ENCODE measurements around the gene M6PR. TPM values are rescaled to one million over a fixed set of nuclear protein-coding genes. Genes with fewer than 3 reads are reported as not detected.
"Not testable (repeated sequence)": the region's sequence is repeated elsewhere in the genome, so short reads cannot be mapped to it uniquely, and the experiment has no call there.

The M6PR gene
- total RNA-seq, 1 donor from 2014 or later, result 186 TPM

- Mint-ChIP-seq H3K27ac (ENCODE audit: unreplicated experiment) (no peak overlapping the region), H3K9me3 (ENCODE audit: unreplicated experiment) (no peaks in the 10 kb centered on the region), H3K36me3 (ENCODE audit: low read depth, unreplicated experiment) (peaks cover 7% of the 10 kb centered on the region), H3K4me3 (ENCODE audit: unreplicated experiment) (no peak overlapping the region), H3K4me1 (ENCODE audit: unreplicated experiment) (peaks cover 26% of the 10 kb centered on the region), H3K27me3 (ENCODE audit: unreplicated experiment) (peaks cover 8% of the 10 kb centered on the region)
- DNase-seq (ENCODE audit: low spot score), result no peak
- no peak for TF ChIP-seq CTCF (IDR thresholded peaks at IDR 0.05; ENCODE audit: unreplicated experiment)
Measured at GRCh38 chr12:8946733-8947132, 2.7 kb downstream of the M6PR start.

- Mint-ChIP-seq H3K27me3 (ENCODE audit: unreplicated experiment) (peaks cover 3% of the 10 kb centered on the region), H3K9me3 (ENCODE audit: unreplicated experiment) (no peaks in the 10 kb centered on the region), H3K4me3 (ENCODE audit: unreplicated experiment) (no peak overlapping the region), H3K4me1 (ENCODE audit: unreplicated experiment) (peaks cover 14% of the 10 kb centered on the region), H3K36me3 (ENCODE audit: low read depth, unreplicated experiment) (peaks cover 12% of the 10 kb centered on the region), H3K27ac (ENCODE audit: unreplicated experiment) (no peak overlapping the region)
- no peak for TF ChIP-seq CTCF (IDR thresholded peaks at IDR 0.05; ENCODE audit: unreplicated experiment)
- DNase-seq (ENCODE audit: low spot score), result no peak
Measured at GRCh38 chr12:8943565-8944186, 5.8 kb downstream of the M6PR start.

- DNase-seq (ENCODE audit: low spot score), result no peak
Measured at GRCh38 chr12:8941691-8942478, 7.6 kb downstream of the M6PR start.

GRCh38 chr12:8937842-8938442 is 11.5 kb downstream of the M6PR start:
- DNase-seq (ENCODE audit: low spot score); H3K9me3 Mint-ChIP-seq (ENCODE audit: unreplicated experiment); H3K27me3 Mint-ChIP-seq (ENCODE audit: unreplicated experiment); H3K27ac Mint-ChIP-seq (ENCODE audit: unreplicated experiment); H3K4me3 Mint-ChIP-seq (ENCODE audit: unreplicated experiment); H3K4me1 Mint-ChIP-seq (ENCODE audit: unreplicated experiment): not testable (repeated sequence)
- H3K36me3 Mint-ChIP-seq (ENCODE audit: low read depth, unreplicated experiment), result peaks cover 35% of the 10 kb centered on the region

More at GRCh38 chr12:8941691-8942478, 7.6 kb downstream of the M6PR start:
- Mint-ChIP-seq H3K4me3 (ENCODE audit: unreplicated experiment) (peak overlapping the region; percentile 35), H3K27ac (ENCODE audit: unreplicated experiment) (peak overlapping the region; percentile 30), H3K27me3 (ENCODE audit: unreplicated experiment) (peaks cover under 1% of the 10 kb centered on the region), H3K9me3 (ENCODE audit: unreplicated experiment) (no peaks in the 10 kb centered on the region), H3K36me3 (ENCODE audit: low read depth, unreplicated experiment) (peaks cover 14% of the 10 kb centered on the region), H3K4me1 (ENCODE audit: unreplicated experiment) (peaks cover 2% of the 10 kb centered on the region)
- no peak for TF ChIP-seq CTCF (IDR thresholded peaks at IDR 0.05; ENCODE audit: unreplicated experiment)

GRCh38 chr12:8936735-8937134 is 12.7 kb downstream of the M6PR start:
- Mint-ChIP-seq H3K27ac (ENCODE audit: unreplicated experiment) (no peak overlapping the region), H3K36me3 (ENCODE audit: low read depth, unreplicated experiment) (peaks cover 34% of the 10 kb centered on the region), H3K4me1 (ENCODE audit: unreplicated experiment) (no peaks in the 10 kb centered on the region), H3K9me3 (ENCODE audit: unreplicated experiment) (no peaks in the 10 kb centered on the region), H3K4me3 (ENCODE audit: unreplicated experiment) (peak overlapping the region; percentile 9), H3K27me3 (ENCODE audit: unreplicated experiment) (peaks cover 4% of the 10 kb centered on the region)
- DNase-seq (ENCODE audit: low spot score), result no peak
- no peak for TF ChIP-seq CTCF (IDR thresholded peaks at IDR 0.05; ENCODE audit: unreplicated experiment)

GRCh38 chr12:8934080-8934479 is 15.4 kb downstream of the M6PR start:
- not testable (repeated sequence) for H3K27me3 Mint-ChIP-seq (ENCODE audit: unreplicated experiment); DNase-seq (ENCODE audit: low spot score); H3K9me3 Mint-ChIP-seq (ENCODE audit: unreplicated experiment); H3K4me1 Mint-ChIP-seq (ENCODE audit: unreplicated experiment)
- peak overlapping the region; percentile 30 for H3K27ac Mint-ChIP-seq (ENCODE audit: unreplicated experiment)
- H3K36me3 Mint-ChIP-seq (ENCODE audit: low read depth, unreplicated experiment), result peaks cover 34% of the 10 kb centered on the region
- H3K4me3 Mint-ChIP-seq (ENCODE audit: unreplicated experiment), result peak overlapping the region; percentile 33

- H3K27ac Mint-ChIP-seq (ENCODE audit: unreplicated experiment); H3K4me1 Mint-ChIP-seq (ENCODE audit: unreplicated experiment); H3K27me3 Mint-ChIP-seq (ENCODE audit: unreplicated experiment); H3K4me3 Mint-ChIP-seq (ENCODE audit: unreplicated experiment); DNase-seq (ENCODE audit: low spot score); H3K9me3 Mint-ChIP-seq (ENCODE audit: unreplicated experiment): not testable (repeated sequence)
- peaks cover 34% of the 10 kb centered on the region for H3K36me3 Mint-ChIP-seq (ENCODE audit: low read depth, unreplicated experiment)
Measured at GRCh38 chr12:8932464-8932863, 17.0 kb downstream of the M6PR start.
